Inflammatory macrophage treated with lipopolysaccharide for 4 hours (primary cell): ENCODE measurements around the gene SYT17.
A peak's percentile ranks its signal among the peaks of the same experiment; 100 is the strongest.

Experiments
- DNase-seq: peaks from one replicate; pipeline ENCODE4 v3.0.0-alpha.2; 2020

SYT17 gene, protein sequence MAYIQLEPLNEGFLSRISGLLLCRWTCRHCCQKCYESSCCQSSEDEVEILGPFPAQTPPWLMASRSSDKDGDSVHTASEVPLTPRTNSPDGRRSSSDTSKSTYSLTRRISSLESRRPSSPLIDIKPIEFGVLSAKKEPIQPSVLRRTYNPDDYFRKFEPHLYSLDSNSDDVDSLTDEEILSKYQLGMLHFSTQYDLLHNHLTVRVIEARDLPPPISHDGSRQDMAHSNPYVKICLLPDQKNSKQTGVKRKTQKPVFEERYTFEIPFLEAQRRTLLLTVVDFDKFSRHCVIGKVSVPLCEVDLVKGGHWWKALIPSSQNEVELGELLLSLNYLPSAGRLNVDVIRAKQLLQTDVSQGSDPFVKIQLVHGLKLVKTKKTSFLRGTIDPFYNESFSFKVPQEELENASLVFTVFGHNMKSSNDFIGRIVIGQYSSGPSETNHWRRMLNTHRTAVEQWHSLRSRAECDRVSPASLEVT

DNA sequence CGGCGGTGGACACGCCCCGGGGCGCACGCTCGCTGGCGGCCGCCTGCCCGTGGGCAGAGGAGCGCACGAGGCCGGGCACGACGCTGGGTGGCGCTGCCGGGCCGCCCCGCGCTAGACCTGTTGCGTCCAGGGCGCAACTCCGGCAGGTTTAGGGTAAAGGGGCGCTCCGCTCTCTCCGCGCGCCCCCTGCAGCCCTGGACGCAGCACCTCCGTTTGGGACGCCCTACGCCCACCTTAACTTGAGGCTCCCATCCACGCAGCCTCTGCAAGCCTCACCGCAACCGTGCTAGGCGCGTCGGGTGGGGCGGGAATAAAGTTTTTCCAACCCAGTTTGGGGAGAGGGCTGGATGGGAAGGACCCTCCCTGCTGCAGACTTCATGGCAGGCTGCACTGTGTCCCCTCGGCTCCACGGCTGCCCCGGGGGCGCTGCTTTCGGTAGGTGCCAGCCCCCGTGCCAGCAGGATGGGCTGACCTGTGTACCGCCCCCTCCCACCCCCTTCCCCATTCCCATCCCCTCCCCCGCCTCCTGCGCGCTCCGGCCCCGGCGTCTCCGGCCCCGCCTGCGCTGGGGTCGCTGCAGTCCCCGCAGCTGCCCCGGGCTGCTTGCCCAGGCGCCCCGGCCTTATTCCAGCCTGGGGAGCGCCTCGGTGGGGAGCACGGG, at the start of gene SYT17:
Gene SYT17, plus strand, starts transcription at position 531 of the 661 bp plus-strand sequence. CDS start 407 bp downstream, outside the sequence.
- peak; percentile 86 for DNase-seq

DNA sequence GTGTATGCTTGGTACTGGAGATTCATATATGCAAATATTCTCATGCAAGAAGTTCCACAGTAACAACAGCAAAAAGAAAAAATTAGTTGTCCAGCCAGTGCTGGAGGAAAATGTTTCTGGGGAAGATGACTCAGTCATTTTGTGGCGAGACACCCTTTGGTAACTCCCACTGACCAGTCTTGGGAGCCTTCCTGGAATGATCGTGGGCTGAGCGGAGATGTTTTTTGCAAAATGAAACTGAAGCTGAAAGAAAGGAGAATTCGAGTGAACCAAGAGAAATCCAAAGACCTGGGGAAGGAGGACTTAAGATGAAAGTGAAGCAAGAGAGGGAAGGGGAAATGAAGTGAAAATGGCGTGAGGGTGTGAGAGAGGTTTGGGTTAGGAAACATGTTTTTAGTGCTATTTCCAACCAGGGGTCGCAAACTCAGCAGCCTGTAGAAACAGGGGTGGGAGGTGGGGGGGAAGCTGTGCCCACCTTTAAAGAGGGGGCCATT, 49.1 kb upstream of the SYT17 start:
- peak; percentile 99 for DNase-seq

DNA sequence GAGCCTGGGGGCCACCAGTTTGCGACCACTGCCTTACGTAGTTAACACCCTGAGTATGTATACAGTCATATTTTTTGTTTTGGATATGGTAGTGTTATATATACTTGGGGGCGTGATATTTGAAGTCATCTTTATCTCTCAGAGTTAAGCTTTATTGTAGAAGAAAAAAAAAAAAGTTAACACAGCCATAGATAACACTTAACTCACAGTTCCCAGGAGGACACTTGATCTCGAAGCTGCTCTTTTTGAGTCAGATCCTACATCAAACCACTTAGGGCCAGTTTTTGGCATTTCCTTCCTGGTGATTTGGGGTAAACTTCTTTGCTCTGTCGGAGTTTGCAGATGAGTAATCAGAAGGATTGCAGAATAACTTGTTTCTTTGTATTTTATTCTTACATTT, 48.5 kb upstream of the SYT17 start:
- DNase-seq = peak; percentile 75

DNA sequence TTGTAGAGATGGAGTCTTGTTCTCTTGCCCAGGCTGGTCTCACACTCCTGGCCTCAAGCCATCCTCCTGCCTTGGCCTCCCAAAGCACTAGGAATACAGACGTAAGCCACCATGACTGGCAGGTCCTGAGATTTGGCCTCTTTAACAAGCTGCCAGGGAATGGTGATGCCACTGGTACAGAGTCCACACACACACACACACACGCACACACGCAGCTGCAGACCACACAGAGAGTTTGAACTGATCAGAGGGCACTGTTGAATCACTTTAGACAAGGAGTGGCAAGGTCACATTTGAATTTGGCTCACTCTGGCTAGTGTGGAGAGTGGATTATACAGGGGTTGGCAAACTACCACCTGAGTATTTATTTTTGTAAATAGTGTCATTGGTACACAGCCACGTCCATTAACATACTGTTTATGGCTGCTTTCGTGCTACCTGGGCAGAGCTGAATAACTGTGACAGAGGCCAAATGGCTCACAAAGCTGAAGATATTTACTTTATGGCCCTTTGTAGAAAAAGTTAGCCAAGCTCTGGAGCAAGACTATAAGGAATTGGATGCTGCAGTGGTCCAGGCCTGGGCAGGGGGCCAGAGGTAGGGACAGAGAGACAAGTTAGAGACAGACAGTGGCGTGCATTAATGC, 44.4 kb upstream of the SYT17 start:
- DNase-seq = no peak

DNA sequence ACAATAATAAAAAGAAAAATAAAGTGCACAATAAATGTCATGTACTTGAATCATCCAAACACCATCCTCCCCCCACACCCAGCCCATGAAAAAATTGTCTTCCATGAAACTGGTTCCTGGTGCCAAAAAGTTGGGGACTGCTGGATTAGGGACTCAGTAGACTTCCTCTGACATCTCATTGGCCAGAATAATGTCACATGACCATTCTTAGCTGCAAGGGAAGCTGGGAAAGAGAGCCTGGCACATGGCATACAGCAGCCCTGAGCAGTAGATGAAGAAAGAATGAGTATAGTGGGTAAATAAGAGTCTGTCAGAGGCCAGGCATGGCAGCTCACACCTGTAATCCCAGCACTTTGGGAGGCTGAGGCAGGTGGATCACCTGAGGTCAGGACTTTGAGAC, 41.7 kb upstream of the SYT17 start:
- no peak for DNase-seq

DNA sequence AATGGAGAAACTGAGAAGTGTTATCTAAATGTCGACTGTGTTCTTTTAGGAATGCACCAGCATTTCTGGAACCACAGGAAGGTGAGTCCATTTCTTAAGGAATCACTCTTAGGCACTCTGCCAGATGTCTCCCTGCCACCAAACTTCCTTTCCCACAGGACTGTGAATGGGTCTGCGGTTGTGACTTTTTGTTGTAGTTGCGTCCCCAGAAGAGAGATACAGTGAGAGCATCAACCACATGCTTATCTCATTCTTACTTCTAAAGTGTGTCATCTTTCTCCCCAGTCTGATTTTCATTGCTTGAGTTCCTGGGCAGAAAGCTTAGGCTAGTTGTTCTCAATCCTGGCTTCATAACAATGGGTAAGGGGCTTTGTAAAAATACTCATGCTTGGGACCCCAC, 40.8 kb upstream of the SYT17 start:
- DNase-seq = peak; percentile 43

DNA sequence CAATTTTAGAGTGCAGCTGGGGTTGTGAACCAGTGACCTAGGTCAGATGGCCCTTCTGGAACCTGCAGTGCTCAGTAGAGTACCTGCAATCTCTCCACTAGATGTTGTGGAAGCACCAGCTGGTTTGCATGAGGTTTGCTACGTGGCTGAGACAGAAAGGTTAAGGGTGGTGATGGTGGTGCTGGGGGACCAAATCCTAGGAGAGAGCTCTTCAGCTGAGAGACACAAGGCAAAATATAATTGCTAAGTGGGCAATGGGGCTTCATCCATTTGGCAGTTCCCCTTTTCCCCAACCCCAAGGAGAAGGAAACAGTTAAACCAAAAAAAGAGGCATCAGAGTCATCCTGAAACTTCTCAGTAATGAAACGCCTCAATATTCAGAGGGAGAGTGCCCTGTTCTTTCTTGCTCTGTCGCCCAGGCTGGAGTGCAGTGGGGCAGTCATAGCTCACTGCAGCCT, 40.3 kb upstream of the SYT17 start:
- DNase-seq = peak; percentile 68

DNA sequence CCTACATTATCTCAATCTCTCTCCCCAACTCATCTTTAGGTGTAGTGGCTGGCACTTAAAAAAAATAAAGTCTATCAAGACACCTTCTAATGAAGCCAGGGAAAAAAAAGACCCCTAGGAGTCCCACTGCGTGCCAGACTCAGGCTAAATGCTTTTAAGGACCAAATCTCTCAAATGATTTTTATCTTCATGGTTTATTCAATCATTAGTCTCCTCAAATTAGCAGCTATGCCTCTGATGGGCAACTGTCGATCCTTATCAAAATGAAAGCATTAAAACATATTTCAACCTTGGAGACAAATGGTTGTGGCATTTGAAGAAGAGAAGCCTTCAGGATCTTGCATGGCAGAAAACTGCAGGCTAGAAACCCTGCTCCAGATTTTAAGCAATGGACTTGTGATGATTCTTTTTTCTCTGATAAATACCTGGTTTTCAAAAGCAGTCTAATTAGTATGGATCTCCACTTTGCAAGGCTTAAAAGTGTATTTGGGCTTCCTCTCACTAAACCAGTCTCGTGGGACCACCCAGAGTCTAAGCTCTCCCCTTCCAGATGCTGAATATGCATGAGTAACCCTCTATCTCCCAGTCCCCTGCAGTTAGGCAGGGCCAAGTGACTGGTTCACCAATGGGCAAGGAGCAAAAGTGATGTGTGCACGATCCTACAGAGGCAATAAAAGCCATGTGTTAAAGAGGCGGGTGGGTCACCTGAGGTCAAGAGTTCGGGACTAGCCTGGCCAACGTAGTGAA, 39.4 kb upstream of the SYT17 start:
- no peak for DNase-seq

DNA sequence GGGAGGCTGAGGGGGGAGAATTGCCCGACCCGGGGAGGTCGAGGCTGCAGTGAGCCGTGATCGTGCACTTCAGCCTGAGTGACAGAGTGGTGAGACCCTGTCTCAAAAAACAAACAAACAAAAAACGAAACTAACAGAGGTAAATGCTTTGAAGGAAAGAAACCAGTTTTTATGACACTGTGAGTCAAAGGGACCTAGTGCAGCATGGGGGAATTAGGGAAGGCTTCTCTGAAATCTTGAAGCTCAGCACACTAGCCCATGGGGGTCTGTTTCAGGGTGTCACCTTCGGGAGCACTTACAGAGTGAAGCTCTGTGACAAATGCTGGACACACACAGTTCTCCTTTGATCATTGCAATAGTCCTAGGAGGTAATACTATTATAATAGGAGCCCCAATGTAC, 37.7 kb upstream of the SYT17 start:
- DNase-seq = peak; percentile 26

DNA sequence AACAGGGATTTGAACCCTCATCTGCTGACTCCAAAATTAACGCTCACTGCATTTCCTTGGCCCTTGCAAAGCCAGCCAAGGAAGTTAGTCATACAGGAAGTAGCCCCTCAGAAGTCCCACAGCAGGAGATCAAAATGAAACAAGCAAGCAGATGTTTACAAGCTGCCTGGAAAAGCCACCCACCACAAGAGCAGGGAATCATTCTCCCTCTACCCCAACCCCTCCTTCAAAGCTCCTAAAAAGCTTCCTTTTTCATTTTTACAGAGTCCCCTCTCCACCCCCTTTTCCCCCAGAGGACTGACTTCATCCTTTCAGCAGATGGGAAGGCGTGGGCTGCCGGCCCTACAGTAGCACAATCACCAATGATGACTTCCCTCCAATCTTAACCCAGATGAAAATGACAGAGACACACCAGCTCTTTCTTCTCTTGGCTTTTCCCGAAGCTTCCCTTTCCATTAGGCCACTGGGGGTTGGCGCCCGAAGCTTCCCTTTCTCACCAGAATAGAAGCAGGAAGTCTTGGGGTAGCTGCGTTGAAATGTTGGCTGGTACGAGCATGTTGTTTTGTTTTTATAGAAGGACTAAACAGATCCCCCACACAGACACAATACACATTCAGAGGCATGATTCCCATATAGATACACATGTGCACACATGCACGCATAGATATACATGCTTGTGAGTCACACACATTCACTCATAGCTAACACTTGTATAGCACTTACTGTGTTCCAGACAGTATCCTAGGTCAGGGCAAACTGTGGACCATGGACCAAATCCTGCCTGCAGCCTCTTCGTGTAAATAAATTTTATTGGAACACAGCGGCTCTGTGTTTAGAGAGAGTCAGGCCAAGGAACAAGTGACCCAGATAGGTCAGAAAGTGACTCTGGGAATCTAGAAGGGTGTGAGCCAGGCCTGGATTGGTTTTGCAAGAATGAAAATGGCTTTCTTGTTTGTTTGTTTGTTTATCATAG, 36.9 kb upstream of the SYT17 start:
- DNase-seq = peak; percentile 99

DNA sequence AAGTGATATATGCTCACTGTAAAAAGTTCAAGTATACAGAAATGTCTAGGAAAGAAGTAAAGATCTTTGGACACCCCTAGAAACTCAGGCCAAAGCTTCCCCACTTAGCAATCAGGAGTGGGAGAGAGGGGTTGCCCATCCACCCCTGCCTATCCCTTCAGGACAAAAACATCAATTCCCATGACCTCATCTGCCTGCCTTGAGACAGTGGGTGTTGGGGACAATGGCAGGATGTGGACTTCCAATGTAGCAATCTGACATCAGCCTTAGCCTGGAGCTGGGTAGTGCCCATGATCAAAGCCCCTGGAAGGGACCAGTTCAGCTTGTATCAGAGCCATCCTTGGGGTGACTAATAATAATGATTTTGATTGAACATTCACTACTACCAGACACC, 36.2 kb upstream of the SYT17 start:
- peak; percentile 93 for DNase-seq

DNA sequence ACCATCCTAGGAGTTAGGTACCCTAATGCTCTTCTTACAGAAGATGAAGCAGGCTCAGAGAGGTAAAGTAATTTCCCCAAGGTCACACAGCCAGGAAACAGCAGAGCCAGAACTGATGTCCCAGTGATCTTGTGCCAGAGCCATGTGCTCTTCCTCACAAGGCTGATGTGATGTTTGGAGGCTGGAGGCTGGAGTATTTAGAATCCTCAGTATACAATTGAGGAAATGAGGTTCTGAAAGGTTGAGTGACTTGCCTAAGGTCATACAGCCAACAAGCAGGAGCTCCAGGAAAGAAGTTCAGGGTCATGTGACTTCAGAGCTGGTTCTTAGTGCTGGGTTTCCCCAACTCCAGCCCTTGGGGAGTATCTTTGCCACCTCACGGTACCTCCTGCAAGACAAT, 35.8 kb upstream of the SYT17 start:
- peak; percentile 86 for DNase-seq

DNA sequence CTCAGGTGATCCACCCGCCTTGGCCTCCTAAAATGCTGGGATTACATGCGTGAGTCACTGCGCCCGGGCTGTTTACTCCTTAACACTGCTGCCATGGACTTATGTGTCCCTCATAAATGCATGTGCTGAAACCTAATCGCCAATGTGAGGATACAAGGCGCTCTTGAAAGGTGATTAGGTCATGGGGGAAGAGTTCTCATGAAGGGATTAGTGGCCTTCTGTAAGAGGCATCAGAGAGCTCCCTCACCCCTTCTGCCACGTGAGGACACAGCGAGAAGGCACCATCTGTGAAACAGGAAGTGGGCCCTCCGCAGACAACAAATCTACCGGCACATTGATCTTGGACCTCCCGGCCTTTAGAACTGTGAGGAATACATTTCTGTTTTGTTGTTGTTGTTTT, 35.1 kb upstream of the SYT17 start:
- DNase-seq = peak; percentile 66

DNA sequence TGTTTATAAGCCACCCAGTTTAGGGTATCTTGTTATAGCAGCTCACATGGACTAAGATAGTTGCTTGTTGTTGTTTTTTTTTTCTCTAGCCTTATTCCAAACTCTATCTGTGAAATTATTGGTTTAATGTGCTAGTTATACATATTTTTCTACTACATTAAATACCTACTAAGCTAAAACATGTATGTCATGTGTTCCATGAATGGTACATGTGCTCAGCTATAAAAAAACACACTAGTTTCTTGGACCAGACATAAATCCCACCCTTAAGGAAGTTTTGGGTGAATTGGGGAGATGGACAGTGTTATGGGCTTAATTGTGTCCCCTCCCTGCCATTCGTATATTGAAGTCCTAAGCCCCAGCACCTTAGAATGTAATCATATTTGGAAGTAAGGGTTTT, 34.4 kb upstream of the SYT17 start:
- no peak for DNase-seq

DNA sequence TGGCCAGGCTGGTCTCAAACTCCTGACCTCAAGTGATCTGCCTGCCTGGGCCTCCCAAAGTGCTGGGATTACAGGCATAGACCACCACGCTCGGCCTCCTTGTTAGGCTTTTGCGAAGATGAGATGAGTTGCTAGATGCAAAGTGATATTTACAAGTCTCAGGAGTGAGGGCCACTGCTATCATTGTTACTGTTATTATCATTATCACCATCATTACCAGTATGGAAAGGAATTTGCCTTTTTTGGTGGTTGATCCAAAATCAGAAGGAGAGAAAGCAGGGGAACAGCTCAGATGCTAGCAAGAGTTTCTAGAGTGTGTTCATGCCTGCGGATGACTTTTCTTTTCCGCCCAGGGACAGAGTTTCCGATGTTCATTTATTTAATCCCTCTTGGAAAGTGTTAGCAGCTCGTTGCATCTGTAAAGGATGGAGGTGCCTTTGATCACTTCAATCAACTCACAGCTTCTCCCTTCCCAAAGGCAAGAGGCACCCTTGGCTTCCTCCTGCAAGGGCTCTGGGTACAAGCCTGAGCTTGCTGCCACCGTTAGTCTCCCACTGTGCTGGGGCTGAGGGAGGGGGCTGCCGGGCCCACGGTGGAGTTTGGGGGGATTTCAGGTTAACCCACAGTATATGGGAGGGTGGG, 32.7 kb upstream of the SYT17 start:
- DNase-seq = no peak

DNA sequence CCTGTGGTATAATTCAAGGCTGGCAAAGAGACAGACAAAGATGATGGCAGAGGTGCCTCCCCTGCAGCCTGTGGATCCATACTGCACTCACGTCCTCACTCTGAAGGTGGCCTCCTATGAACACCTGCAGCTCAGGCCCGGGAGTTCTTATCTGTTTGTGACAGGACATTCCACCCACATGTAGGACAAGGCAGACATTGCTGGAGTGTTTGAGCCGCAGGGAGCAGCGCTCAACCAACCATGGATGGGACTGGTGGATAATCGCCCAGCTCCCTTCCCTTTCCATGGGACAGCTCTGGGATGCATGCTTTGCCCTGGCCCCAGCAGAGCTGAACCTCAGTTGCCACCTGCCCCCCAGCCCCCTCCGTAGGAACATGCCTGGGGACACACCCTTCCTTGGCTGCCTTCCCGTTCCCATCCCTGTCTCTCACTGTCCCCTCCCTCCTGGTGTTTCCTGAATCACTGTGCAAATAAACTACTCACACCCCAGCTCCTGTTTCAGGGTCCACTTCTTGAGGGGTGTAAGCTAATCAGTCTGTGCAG, 32.1 kb upstream of the SYT17 start:
- DNase-seq = no peak

DNA sequence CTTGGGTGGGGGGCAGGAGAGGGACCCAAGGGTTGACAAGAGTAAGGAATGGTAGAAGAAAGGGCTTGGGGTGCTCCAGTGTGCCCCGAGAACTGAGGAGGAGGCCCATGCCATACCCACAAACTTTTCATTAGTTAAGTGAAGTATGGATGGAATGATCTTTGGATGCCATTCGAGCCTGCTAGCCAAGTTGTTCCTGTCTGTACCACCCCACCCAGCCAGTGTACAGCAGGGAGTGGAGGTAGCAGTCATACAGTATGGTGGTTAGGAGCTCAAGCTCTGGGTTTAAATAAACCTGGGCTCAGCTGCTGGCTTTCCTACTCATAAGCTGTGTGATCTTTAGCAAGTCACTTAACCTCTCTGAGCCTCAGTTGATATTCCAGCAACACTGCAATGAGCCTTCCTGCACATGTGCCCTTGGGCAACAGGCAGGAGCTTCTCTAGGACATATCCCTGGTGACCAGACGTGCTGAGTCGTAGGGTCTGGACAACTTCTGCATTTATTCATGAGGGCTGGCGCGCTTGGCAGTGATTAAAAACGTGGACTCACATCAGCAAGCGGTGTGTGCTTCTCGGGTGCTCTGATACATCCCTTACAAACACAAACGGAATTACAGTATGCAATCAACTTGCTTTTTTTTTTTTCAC, 31.4 kb upstream of the SYT17 start:
- peak; percentile 89 for DNase-seq

DNA sequence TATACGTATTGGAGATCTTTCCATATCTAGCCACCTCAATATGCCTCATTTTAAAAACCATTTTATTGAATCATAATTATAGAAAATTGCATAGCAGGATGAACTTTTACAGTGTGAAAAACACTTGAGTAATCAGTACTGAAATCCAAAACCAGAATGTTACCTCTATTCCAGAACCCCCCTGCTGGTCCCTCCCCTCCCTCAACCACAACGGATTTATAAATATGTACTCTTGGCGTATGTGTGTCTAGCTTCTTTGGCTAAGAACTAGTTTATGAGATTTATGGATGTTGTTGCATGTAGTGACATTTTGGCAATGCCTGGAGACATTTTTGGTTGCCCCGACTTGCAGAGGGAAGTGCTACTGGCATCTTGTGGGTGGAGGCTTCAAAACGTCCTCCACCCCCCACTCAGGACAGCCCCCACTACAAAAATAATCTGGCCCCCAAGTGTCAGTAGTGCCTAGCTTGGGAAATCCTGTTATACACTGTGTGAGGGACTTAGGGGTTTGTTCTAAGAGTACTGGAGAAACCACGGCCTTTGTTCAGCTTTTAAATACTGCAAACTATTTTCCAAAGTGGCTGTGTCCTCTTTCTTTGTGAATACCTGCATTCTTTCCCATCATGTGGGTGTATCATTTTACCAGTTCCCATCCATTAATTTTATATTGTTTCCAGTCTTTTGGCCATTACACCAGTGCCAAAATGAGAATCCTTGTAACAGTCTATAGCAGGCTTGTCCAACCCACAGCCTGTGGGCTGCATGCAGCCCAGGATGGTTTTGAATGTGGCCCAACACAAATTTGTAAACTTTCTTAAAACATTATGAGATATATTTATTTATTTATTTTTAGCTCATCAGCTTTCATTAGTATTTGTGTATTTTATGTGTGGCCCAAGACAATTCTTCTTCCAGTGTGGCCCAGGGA, 30.6 kb upstream of the SYT17 start:
- DNase-seq = peak; percentile 49

DNA sequence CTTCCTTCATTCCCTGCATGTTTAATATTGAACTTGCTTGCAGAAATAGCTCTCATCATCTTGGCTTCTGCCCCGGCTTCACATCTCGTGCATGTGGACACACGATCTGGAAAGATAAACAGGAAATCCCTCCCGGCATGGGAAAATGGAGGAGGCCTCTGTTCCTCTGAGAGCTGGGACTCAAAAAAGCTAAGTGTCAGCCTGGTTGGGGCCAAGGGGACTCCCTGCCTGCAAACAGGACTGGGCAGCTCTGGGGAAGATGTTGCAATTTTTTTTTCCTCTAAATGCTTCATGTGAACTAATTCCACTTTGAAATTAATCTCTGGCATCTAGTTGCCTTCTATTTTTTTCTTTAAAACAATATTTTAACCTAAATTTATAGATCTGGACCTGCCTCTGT, 29.4 kb upstream of the SYT17 start:
- peak; percentile 86 for DNase-seq
